DLD1 (cell line): ENCODE measurements around the gene BDH1.

Experiments
- in situ Hi-C: cut with HindIII; loops from 2 replicates; pipeline ENCODE4 v1.10.0; 2017; ENCODE audit warnings: low sequenced_read_pairs

Gene BDH1

DNA sequence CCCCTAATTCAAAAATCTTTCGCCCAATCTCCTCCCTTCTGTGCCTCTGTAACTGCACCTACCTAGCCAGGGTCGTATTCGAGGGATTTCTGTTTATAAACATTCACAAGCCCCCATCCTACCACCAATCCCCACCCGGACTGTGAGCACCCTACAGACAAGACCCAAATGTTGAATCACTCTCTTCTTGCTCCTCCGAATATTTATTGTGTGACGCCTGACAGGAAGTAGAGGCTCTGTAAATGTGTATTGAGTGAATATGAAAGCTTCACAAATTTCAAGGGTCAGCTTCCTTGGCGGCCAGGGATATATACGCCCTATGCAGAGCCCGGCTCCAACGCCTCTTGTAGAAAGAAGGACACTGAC, 1.6 kb downstream of the BDH1 start:
- in situ Hi-C loops: no loop called here

DNA sequence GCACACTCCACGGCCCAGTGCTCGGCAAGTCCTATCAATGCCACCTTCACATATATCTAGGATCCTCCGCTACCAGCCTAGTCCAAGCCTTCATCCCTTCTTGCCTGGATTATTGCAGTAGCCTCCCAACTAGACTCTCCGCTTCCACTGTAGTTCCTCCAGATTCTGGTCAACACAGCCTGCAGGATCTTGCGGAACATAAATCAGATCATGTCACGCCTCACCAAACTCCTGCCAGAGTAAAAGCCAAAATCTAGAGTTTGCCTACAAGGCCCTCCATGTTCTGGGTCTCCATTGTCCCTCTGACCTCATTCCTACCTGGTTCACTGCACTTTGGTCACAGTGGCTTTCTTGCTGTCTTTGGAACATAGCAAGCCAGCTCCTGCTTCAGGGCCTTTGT, 3.6 kb downstream of the BDH1 start:
- in situ Hi-C loops: no loop called here

- in situ Hi-C loops: no loop called here
These were observed 5.3 kb downstream of the BDH1 start for GRCh38 chr3:197550489-197550888.

GRCh38 chr3:197549261-197549885, 6.4 kb downstream of the BDH1 start:
- in situ Hi-C loops: no loop called here

DNA sequence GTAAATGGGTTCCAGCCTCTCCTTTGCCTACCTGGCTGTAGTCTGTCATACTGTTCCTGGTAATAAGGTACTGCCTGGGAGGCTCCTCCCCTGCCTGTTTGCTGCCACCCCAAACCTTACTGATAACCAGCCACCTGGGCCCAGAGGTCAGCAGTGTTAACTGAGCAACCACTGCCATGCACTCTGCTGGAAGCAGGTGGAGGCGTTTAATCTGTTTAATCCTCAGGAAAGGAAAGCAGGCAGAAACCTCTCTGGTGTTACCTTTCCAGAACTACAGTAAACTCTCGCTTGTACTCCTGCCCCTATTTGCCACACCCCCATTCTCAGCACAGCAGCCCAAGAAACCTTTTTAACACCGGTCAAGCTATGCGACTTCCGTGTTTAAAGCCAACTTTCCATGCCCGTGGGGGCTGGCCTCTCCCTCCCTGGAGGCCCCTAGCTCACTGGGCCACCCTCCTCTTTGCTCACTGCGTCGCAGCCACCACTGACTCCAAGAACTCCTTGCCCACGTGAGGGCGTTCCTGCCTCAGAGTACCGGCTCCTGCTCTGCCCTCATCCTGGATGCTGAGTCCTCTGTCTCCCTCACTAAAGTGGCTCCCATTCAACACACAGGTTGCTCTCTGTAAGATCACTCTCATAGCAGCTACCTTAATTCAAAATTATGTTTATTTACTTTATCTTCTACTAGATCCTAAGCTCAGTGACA, 8.3 kb downstream of the BDH1 start:
- in situ Hi-C loops: no loop called here

DNA sequence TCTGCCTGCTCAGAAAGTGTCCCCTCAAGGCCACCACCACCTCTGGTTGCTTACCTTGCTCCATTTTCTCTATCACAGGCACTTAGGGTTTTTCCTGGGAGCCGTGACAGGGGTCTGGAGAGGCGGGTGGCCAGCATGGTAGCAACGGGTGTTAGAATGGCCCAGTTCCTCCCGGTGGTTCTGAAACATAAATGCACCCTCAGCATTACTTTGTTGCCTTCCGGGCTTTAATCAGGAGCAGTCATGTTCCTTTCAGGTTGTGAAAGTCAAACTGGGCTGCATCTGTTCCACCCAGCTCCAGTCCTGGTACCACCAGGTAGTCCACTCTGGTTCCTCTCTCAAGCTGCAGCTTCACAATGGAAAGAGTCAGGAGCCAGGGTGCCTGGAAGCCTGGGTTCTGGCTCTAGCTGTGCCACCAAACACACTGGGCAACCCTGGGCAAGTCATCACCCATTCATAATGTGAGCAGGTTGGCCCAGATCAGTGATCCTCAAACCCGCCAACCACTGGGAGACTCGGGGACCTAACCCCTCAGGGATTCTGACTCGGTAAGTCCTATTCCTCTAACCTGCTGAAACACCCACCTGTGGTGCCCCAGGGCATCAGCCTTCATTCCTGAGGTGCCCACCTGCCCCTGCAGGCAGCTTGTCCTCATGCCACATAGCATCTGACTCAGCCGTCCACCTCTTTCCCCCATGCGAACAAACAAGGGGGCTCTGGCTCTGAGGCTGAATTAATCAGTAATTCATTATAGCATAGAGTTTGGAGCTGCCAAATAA, 9.3 kb downstream of the BDH1 start:
- in situ Hi-C loops: no loop called here

DNA sequence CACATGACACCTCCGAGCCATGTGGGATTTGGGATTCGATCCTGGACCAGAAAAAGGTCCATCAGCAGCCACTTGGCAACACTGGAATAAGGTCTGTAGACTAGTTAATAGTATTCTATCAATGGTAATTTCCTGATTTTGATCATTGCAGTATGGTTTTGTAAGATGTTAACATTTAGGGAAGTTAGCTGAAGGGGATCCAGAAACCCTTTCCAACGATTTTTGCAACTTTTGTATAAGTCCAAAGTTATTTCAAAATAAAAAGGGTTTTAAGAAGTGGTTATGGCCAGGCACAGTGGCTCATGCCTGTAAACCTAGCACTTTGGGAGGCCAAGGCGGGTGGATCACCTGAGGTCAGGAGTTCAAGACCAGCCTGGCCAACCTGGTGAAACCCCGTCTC, 10.2 kb downstream of the BDH1 start:
- in situ Hi-C loops: no loop called here

- in situ Hi-C loops: no loop called here
These were observed 10.7 kb downstream of the BDH1 start for GRCh38 chr3:197545101-197545500.

- in situ Hi-C loops: no loop called here
These were observed 12.9 kb downstream of the BDH1 start for GRCh38 chr3:197542741-197543454.

DNA sequence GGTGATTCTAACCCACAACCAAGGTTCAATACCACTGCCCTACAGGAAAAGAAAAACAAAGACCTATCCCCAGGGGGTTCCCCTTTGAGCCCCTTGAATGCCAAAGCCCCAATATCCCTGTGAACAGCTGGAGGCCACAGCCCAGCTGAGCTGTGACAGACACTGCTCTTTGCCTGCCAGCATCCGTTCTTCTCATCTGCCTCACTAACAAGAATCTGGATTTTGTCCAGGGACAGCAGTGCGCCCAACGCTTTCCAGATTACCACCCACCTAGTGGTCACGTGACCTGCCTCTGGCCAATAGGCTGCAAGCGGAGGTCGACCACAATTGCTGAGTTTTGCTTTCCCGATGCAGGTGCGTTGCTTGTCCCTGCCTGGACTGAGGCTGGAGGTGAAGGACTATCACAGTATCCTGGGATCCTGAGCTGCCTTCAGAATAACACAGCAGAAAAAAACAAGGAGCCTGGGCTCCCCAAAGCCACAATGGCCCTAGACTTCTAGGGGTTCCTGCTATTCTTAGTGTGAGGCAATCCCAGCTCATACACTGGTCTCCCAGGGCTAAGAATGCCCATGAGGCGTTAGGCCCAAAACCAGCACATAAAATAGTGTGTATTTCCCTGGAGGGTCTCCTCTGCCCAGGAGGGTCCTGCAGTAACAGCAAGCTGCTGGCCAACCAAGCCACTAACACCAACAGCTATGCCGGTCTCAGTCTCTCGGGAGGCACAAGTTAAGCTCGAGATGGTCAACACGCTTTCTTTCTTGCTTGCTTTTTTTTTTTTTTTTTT, 13.8 kb downstream of the BDH1 start:
- in situ Hi-C loops: no loop called here

- in situ Hi-C loops: no loop called here
These were observed 14.8 kb downstream of the BDH1 start for GRCh38 chr3:197540961-197541377.

GRCh38 chr3:197539651-197540051, 16.1 kb downstream of the BDH1 start:
- in situ Hi-C loops: loop anchor here (10.0 kb wide), 1 partner anchor 55 kb away; no protein-coding TSS in a partner anchor

GRCh38 chr3:197533927-197534725, 21.6 kb downstream of the BDH1 start:
- in situ Hi-C loops: loop anchor here (10.0 kb wide), 1 partner anchor 61 kb away; no protein-coding TSS in a partner anchor

DNA sequence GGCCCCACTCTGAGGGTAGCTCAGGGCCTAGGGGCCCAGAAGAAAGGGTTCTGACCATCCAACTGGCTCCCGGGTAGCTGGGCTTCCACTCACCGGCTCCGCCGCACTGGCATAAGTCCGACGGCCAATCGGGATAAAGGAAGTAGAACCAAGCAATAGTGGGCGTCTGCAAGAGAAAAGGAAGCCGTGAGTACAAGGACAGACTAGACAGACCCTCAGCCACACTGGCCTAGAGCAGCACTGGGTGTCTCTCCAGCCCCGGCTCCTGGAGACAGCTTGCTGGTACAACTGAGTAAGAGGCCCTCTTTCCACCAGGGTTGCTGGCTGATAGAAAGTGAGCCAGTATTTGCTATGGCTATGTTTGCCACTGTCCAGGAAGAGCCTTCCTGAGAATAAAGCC, 22.4 kb downstream of the BDH1 start:
- in situ Hi-C loops: loop anchor here (10.0 kb wide), 1 partner anchor 61 kb away; no protein-coding TSS in a partner anchor

DNA sequence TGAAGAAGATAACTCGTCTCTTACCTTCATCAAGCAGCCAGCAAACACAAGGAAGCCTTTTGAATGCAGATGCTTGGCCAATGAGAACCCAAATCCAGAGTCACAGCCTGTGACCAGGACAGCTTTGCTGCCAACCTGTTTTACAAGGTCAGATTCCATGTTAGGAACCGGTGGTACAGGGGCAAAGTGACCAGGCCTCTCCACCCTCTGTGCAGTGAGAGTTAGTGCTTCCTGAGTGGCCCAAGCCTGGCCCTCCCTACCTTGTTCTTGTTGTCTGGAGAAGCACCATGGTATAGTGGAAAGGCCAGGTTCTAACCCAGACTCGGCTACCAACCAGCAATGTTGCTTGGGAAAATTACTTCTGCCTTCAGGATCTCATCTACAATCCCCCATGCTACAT, 23.4 kb downstream of the BDH1 start:
- in situ Hi-C loops: loop anchor here (10.0 kb wide), 1 partner anchor 62 kb away; no protein-coding TSS in a partner anchor

GRCh38 chr3:197528190-197528589, 27.6 kb downstream of the BDH1 start:
- in situ Hi-C loops: no loop called here

DNA sequence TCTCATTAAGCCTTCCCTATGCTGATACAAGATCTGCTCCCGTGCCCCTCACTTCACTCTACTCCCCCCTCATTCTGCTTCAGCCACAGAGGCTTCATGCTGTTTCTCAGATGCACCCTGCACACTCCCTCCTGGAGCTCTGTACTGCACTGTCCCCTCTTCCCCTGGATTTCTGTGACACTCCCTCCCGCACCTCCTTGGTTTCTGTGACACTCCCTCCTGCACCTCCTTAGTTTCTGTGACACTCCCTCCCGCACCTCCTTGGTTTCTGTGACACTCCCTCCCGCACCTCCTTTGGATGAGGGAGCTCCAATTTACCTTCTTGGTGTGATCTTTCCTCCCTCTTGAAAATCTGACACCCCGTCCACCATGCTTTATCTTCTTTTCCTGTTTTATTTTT, 28.2 kb downstream of the BDH1 start:
- in situ Hi-C loops: no loop called here

GRCh38 chr3:197525706-197526105, 30.1 kb downstream of the BDH1 start:
- in situ Hi-C loops: no loop called here

DNA sequence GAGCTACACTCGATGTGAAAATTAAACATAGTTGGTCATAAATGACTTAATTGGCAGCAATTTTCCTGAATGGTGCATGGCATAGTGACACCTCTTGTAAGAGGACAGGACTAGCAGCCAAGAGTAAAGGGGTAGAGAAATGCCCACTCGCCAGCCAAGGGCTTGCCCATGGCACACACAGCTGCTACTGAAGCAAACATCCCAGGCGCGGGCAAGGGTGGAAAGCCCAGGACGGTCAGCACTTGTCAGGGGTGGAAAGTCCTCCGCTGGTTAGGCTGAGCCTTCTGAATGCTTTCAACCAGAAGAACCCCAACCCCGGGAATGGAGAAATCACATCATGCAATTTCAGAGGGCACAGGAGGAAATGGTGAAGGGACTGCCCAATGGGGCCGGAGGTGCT, 31.6 kb downstream of the BDH1 start:
- in situ Hi-C loops: no loop called here

DNA sequence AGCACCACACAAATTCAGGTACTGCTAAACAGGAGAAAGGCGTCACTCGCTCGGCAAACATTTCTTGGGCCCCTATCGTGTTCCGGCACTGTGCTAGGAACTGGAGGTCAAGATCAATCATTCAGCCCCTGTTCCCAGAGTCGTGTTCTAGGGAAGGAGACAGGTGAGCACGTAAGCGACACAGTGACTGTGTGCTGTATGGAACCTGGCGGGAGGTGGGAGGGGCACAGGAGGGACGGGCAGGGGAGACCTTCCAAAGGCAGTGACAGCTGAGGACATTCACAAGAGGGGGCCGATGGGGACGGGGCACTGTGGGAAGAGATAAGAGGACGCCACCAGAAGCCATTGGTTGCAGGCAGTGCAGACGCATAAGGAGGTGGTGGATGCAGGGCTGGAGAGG, 32.2 kb downstream of the BDH1 start:
- in situ Hi-C loops: no loop called here
